NCI-H128 (cell line): ENCODE measurements around the gene ZNF646.

Experiments used
- DNase-seq: peaks from one replicate; lab custom pipeline; 2025; ENCODE audit not compliant: unreplicated experiment; lab: John Stamatoyannopoulos, UW

Gene ZNF646

DNA sequence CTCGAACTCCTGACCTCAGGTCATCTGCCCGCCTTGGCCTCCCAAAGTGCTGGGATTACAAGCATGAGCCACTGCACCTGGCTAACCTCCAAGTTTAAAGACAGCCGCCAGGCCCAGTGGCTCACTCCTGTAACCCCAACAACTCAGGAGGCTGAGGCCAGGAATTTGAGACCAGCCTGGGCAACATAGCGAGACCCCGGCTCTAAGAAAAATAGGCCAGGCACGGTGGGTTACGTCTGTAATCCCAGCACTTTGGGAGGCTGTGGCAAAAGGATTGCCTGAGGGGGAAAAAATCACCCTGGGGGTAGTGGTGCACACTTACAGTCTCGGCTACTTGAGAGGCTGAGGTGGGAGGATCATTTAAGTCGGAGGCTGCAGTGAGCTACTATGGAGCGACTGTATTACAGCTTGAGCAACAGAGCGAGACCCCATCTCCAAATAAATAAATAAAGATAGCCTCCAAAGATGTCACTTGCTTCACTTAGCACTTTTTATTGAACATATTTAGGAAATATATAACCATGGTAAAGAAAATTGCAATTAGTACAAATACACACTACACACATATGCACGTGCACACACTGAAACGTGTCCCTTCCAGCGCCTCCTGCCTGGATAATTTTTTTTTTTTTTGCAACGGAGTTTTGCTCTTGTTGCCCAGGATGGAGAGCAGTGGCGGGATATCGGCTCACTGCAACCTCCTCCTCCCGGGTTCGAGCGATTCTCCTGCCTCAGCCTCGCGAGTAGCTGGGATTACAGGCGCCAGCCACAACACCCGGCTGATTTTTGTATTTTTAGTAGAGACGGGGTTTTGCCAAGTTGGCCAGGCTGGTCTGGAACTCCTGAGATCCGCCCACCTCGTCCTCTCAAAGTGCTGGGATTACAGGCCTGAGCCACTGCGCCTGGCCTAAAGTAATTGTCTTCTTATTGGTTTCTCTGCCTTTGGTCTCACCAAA, 32.6 kb downstream of the ZNF646 start:
- no peak for DNase-seq

GRCh38 chr16:31107465-31107867, 33.2 kb downstream of the ZNF646 start:
- no peak for DNase-seq

DNA sequence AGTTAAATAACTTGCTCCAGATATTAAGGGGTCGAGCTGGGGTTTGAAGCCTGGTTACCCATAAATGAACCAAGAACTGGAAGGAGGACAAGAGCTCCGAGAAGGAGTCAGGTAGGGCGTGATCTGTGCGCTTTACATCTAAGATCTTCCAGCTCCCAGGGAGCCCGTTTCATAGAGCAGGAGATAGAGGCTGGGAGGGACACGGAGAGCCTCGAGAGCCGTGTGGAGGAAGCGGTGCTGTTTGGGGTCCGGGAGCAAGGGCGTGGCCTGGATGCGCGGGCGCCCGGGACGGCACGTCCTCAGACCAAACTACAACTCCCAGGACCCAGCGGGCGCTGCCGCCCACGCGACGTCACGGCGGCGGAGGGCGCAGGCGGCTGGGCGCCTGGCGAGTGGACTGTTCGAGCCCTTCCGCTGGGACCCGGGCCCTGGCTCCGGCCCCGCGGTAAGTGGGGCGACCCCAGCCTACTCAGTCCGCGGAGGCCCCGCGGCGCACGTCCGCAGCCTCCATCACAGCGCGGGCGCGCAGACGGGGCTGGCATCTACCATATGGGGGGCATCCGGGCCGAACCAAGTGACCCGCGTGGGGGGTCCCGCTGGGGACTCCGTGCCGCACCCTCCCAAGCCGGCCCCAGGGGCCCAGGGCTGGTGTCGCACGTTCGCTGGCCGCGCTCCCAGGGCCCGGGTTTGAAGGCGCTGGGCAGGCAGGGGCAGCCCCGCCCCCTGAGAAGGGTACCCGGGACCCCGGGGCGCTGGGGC, 34.0 kb downstream of the ZNF646 start, which contains the start of gene BCKDK:
Gene BCKDK (plus strand): TSS at position 352 of the 759 bp plus-strand sequence. CDS start 838 bp downstream, outside the sequence.
- peak; percentile 31 for DNase-seq

DNA sequence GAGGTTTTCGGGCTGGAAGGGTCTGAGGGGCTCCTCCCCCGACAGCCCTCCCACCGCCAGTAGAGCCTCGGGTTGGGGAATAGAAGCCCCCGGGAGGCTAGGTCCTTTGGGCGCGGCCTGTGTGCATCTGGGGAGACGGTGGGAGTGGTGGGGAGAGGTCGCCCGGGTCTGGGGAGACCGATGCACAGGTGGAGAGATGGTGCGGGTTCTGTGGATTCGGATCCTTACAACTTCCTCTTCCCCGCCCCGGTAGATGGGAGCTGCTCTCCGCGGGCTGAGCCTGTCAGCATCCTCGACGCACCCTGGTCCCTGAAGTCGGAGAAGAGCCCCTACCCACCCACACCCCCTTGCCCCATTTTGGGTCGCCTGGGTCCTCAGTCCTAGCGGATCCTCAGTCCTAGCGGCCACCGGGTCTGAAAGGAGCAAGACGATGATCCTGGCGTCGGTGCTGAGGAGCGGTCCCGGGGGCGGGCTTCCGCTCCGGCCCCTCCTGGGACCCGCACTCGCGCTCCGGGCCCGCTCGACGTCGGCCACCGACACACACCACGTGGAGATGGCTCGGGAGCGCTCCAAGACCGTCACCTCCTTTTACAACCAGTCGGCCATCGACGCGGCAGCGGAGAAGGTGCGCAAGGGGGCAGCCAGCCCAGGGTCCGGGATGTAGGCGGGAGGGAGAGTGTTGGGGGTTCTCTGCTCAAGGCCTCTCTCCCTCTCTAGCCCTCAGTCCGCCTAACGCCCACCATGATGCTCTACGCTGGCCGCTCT, 34.8 kb downstream of the ZNF646 start:
- DNase-seq, result no peak

DNA sequence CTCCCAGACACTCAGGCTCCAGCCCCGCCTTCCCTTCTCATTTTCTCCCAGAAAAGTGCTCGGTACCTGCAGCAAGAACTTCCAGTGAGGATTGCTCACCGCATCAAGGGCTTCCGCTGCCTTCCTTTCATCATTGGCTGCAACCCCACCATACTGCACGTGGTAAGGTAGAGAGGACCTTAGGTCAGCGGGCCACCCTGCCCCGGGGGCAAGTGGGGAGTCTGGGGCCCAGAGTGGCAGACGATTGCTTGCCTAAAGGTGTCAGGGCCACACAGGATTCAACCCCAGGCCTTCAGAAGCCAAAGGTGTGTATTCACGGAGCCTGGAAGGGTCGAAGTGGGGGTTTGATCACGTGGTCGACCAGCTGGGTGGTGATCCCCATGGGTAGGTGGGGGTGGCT, 35.4 kb downstream of the ZNF646 start:
- DNase-seq, result no peak

- no peak for DNase-seq
Measured at GRCh38 chr16:31110106-31111034, 36.1 kb downstream of the ZNF646 start.

- DNase-seq, result no peak
Measured at GRCh38 chr16:31111881-31112466, 37.8 kb downstream of the ZNF646 start.

GRCh38 chr16:31112711-31113110, 38.5 kb downstream of the ZNF646 start:
- no peak for DNase-seq

- no peak for DNase-seq
Measured at GRCh38 chr16:31113121-31114120, 39.2 kb downstream of the ZNF646 start.

- no peak for DNase-seq
Measured at GRCh38 chr16:31114468-31114867, 40.2 kb downstream of the ZNF646 start.

- DNase-seq, result peak; percentile 90
Measured at GRCh38 chr16:31117384-31118222, 43.4 kb downstream of the ZNF646 start, which contains the start of gene KAT8. Gene KAT8, plus strand, starts transcription at chr16:31117664. Its CDS starts 18 bp downstream, at chr16:31117682.

GRCh38 chr16:31118223-31119155, 44.3 kb downstream of the ZNF646 start:
- no peak for DNase-seq

DNA sequence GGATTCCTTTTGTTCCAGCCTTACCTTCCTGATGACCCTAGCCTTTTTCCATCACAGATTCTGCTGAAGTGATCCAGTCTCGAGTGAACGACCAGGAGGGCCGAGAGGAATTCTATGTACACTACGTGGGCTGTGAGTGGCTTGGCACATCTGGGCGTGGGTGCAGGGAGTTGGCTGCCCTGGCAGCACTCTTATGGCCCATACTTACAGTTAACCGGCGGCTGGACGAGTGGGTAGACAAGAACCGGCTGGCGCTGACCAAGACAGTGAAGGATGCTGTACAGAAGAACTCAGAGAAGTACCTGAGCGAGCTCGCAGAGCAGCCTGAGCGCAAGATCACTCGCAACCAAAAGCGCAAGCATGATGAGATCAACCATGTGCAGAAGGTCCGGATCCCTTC, 45.9 kb downstream of the ZNF646 start:
- DNase-seq, result no peak

DNA sequence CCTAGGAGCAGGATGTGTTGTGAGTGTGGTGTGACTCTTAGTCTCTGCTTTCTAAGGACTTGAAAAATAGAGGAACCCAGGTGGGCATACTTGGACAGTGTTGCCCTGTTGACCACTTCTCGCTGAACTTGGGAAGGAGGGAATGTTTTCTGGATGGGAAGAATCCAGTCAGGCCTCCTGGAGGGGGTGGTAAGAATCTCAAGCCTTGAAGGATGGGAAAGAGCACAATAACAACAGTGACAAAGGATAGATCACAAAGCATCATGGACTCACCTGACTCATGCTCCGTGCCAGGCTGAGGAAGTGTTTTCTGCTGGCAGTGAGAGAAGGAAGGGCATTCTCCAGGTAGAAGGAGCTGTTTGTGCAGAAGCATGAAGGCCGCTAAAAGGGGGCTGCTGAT, 51.6 kb downstream of the ZNF646 start:
- DNase-seq, result no peak

DNA sequence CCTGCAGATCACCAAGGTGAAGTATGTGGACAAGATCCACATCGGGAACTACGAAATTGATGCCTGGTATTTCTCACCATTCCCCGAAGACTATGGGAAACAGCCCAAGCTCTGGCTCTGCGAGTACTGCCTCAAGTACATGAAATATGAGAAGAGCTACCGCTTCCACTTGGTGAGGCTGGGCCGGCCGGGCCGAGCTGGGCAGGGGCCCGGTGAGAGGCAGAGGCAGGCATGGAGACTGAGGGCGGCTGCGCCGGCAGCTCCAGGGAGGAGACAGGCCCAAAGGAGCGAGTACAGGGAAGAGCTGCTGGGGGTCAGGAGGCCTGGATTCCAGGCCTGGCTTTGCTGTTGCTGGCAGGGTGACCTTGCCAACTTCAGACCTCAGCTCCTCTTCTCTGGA, 53.0 kb downstream of the ZNF646 start:
- DNase-seq, result no peak
